Measurements from ENCODE around the gene CACNA2D3. TPM values are rescaled to one million over a fixed set of nuclear protein-coding genes. Genes with fewer than 3 reads are reported as not detected.

CACNA2D3 gene
- total and polyA plus RNA-seq, 2 donors from 2014 or later = 5.7 to 11.2 TPM

DNA sequence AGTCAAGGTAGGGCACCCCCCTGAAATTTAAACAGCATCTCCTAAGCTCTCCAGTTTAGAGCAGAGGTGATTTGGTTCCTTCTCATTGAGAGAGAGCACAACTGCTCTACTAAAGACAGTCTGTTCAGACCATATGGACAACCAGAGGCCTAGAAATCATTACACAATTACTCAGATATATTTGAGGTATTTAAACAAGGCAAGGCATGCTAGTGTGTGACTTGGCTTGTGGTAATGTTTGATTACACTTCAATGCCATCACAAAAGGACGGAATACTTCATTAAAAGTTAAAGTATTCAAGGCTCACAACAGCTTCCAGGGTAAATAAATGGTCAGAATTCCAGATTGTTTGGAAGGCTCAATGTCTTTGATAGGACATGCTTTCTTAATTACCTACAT is 695.3 kb downstream of the CACNA2D3 start:
- H3K4me3 ChIP-seq (ENCODE audit: low read length in 3 of 3) = no peak overlapping the region
- peaks cover 0 to 3% (median 0%) of the 10 kb centered on the region in 3 donors for H3K4me1 ChIP-seq (ENCODE audit: control insufficient read depth in 2 of 3, insufficient read depth in 2 of 3, low read depth in 1 of 3, low read length in 3 of 3)
- H3K9ac ChIP-seq (ENCODE audit: low read length in 3 of 3) = no peak overlapping the region
- no peaks in the 10 kb centered on the region for H3K27me3 ChIP-seq (ENCODE audit: control insufficient read depth, insufficient read depth, low read length)
- FAIRE-seq (no peak), DNase-seq (no peak)
- no peaks in the 10 kb centered on the region for H3K9me3 ChIP-seq (ENCODE audit: control insufficient read depth in 2 of 3, insufficient read depth in 1 of 3, low read length in 3 of 3)
- intact Hi-C loops (cut with DNase I) = no loop called here
- TF ChIP-seq, protein P1, sequence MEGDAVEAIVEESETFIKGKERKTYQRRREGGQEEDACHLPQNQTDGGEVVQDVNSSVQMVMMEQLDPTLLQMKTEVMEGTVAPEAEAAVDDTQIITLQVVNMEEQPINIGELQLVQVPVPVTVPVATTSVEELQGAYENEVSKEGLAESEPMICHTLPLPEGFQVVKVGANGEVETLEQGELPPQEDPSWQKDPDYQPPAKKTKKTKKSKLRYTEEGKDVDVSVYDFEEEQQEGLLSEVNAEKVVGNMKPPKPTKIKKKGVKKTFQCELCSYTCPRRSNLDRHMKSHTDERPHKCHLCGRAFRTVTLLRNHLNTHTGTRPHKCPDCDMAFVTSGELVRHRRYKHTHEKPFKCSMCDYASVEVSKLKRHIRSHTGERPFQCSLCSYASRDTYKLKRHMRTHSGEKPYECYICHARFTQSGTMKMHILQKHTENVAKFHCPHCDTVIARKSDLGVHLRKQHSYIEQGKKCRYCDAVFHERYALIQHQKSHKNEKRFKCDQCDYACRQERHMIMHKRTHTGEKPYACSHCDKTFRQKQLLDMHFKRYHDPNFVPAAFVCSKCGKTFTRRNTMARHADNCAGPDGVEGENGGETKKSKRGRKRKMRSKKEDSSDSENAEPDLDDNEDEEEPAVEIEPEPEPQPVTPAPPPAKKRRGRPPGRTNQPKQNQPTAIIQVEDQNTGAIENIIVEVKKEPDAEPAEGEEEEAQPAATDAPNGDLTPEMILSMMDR (IDR thresholded peaks at IDR 0.05; ENCODE audit: borderline replicate concordance, extremely low read depth, insufficient read depth) = no peak
- H3K36me3 ChIP-seq (ENCODE audit: control insufficient read depth in 2 of 3, insufficient read depth in 3 of 3, low read length in 3 of 3) = no peaks in the 10 kb centered on the region
- H3K27ac ChIP-seq (ENCODE audit: low read depth in 2 of 2, low read length in 2 of 2) = no peak overlapping the region

GRCh38 chr3:54818486-54818885 is 696.1 kb downstream of the CACNA2D3 start:
- Histone ChIP-seq H3K4me3 (ENCODE audit: low read length in 3 of 3) (no peak overlapping the region), H3K9ac (ENCODE audit: low read length in 3 of 3) (no peak overlapping the region), H3K27me3 (ENCODE audit: control insufficient read depth, insufficient read depth, low read length) (no peaks in the 10 kb centered on the region), H3K4me1 (ENCODE audit: control insufficient read depth in 2 of 3, insufficient read depth in 2 of 3, low read depth in 1 of 3, low read length in 3 of 3) (peaks cover 0 to 3% (median 0%) of the 10 kb centered on the region in 3 donors), H3K36me3 (ENCODE audit: control insufficient read depth in 2 of 3, insufficient read depth in 3 of 3, low read length in 3 of 3) (no peaks in the 10 kb centered on the region), H3K9me3 (ENCODE audit: control insufficient read depth in 2 of 3, insufficient read depth in 1 of 3, low read length in 3 of 3) (no peaks in the 10 kb centered on the region), H3K27ac (ENCODE audit: low read depth in 2 of 2, low read length in 2 of 2) (no peak overlapping the region)
- DNase-seq (no peak), FAIRE-seq (no peak)
- intact Hi-C loops (cut with DNase I) = no loop called here
- TF ChIP-seq, protein P1 (IDR thresholded peaks at IDR 0.05; ENCODE audit: borderline replicate concordance, extremely low read depth, insufficient read depth) = no peak

DNA sequence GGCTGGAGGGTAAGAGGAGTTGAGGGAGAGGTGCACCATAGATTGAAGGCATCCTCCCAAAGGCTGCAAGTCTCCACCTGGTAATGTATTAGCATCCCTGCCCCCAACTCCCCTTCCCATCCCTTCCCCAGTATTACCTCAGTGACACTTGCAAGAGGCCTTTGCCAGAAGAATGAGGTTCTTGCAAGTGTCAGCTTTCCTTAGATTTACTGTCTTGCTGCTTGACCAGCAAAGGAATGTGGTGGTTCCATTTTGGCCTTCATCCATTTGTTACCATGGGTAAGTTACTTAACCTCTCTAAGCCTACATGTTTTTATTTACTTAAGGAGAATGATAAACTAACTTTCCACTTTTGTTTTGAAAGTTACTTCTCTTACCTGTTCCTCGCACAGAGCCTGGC is 696.6 kb downstream of the CACNA2D3 start:
- Histone ChIP-seq H3K27me3 (ENCODE audit: control insufficient read depth, insufficient read depth, low read length) (no peaks in the 10 kb centered on the region), H3K9ac (ENCODE audit: low read length in 3 of 3) (no peak overlapping the region), H3K27ac (ENCODE audit: low read depth in 2 of 2, low read length in 2 of 2) (no peak overlapping the region), H3K4me1 (ENCODE audit: control insufficient read depth in 2 of 3, insufficient read depth in 2 of 3, low read depth in 1 of 3, low read length in 3 of 3) (peaks cover 0 to 3% (median 0%) of the 10 kb centered on the region in 3 donors), H3K9me3 (ENCODE audit: control insufficient read depth in 2 of 3, insufficient read depth in 1 of 3, low read length in 3 of 3) (no peaks in the 10 kb centered on the region), H3K36me3 (ENCODE audit: control insufficient read depth in 2 of 3, insufficient read depth in 3 of 3, low read length in 3 of 3) (no peaks in the 10 kb centered on the region), H3K4me3 (ENCODE audit: low read length in 3 of 3) (no peak overlapping the region)
- TF ChIP-seq, protein P1 (IDR thresholded peaks at IDR 0.05; ENCODE audit: borderline replicate concordance, extremely low read depth, insufficient read depth) = no peak
- intact Hi-C loops (cut with DNase I) = no loop called here
- no peak for FAIRE-seq
- no peak for DNase-seq

DNA sequence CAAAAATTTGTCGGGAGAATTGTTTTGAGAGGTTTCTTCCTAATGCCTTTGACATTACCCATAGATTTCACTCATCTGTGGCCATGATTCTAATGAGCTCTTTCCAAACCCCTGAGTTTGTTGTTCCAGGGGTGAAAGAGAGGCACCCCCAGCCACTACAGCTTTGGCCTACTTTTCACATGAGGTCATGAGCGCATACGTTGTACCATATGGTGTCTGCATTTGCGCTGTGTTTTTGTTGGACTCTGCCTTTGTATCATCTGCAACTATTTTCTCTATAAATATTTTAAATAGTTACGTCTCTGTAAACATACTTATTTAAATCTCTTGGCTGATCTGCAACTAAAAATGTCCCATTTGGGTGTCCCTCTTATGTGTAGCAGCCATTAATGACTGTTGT is 697.6 kb downstream of the CACNA2D3 start:
- H3K9me3 ChIP-seq (ENCODE audit: control insufficient read depth in 2 of 3, insufficient read depth in 1 of 3, low read length in 3 of 3) = no peaks in the 10 kb centered on the region

More for the DNA sequence above, 697.6 kb downstream of the CACNA2D3 start:
- DNase-seq = peak in 3 of 5 donors; percentile 16 to 69 (median 39)
- no peak overlapping the region for H3K4me3 ChIP-seq (ENCODE audit: low read length in 3 of 3)
- H3K9ac ChIP-seq (ENCODE audit: low read length in 3 of 3) = no peak overlapping the region
- TF ChIP-seq, protein P1 (IDR thresholded peaks at IDR 0.05; ENCODE audit: borderline replicate concordance, extremely low read depth, insufficient read depth) = no peak
- H3K27me3 ChIP-seq (ENCODE audit: control insufficient read depth, insufficient read depth, low read length) = no peaks in the 10 kb centered on the region
- peaks cover 0 to 3% (median 0%) of the 10 kb centered on the region in 3 donors for H3K4me1 ChIP-seq (ENCODE audit: control insufficient read depth in 2 of 3, insufficient read depth in 2 of 3, low read depth in 1 of 3, low read length in 3 of 3)
- intact Hi-C loops (cut with DNase I) = no loop called here
- no peak overlapping the region for H3K27ac ChIP-seq (ENCODE audit: low read depth in 2 of 2, low read length in 2 of 2)
- no peaks in the 10 kb centered on the region for H3K36me3 ChIP-seq (ENCODE audit: control insufficient read depth in 2 of 3, insufficient read depth in 3 of 3, low read length in 3 of 3)
- no peak for FAIRE-seq

All from kidney (tissue), 14 donors.